ENCODE results near the gene OSGIN1.
"Not testable (repeated sequence)": the region's sequence is repeated elsewhere in the genome, so short reads cannot be mapped to it uniquely, and the experiment has no call there.

Gene OSGIN1

DNA sequence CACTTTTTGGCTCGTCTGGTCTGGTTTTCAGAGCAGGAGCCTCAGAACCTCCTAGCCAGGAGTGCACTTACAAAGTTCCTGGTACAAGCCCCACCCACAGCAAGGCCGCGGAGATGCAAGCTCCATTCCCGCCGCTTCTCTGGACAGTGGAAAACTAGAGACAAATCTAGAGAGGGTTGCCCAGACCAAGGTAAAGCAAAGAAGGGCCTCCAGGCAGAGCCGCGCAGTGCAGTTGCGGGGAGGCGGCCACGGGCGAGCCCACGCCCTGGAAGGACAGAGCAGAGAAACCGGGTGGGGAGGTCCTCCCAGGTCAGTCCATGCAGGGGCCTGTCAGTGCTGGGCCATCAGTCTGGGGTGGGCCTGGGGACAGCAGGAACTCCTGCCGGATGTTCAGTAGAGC is 11.0 kb upstream of the OSGIN1 start:
- no peak for DNase-seq

GRCh38 chr16:83942815-83943515 is 10.1 kb upstream of the OSGIN1 start:
- DNase-seq: no peak

DNA sequence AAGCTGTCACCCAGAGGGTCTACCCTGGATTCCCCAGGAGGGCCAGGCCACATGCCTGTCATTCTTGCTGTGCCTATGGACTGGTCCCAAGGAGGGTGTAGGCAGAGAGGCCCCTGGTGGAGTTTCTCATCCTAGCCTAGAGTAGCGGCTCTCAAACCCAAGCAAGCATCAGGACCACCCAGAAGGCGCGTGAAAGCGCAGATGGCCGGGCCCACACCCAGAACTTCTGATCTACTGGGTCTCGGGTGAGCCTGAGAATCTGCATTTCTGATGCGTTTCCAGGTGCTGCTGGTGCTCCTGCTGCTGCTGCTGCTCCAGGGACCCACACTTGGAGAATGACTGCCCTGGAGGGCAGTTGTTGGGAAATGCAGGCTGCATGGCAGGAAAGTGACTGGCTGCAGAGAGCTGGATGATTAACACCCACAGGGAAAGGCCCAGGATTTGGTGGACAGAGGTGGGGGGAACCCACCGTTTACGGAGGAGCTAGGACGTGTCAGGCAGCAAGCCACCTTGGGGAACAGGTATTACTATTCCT is 9.5 kb upstream of the OSGIN1 start:
- no peak for DNase-seq

GRCh38 chr16:83945587-83945986 is 7.5 kb upstream of the OSGIN1 start:
- no peak for DNase-seq

DNA sequence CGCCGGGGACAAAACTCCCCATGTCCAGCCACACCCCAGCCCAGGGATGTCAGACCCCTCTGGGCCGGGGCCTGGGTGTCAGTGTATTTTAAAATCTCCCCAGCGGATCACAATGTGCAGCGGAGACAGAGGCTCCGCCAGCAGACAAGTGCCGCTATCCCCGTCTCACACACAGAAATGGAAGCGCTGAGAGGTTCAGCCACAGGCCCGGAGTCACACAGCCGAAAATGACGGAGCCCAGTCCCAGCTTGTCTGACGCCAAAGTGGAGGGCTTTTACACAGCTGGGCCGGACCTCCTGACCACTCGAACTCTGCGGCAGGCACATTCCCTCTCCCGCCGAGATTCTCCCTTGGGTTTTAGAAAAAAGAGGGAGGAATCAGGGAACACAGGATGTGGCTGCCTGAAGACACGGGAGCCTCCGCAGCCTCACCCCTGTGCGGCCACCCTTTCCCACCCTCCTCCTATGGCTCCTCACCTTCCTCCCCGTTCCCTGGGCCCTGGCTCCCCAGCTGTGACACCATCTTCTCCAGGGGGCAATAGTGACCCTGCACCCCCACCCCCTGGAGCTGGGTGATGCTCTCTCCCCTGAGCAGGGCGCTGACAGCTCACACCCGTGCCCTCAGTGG is 6.8 kb upstream of the OSGIN1 start:
- no peak for DNase-seq

DNA sequence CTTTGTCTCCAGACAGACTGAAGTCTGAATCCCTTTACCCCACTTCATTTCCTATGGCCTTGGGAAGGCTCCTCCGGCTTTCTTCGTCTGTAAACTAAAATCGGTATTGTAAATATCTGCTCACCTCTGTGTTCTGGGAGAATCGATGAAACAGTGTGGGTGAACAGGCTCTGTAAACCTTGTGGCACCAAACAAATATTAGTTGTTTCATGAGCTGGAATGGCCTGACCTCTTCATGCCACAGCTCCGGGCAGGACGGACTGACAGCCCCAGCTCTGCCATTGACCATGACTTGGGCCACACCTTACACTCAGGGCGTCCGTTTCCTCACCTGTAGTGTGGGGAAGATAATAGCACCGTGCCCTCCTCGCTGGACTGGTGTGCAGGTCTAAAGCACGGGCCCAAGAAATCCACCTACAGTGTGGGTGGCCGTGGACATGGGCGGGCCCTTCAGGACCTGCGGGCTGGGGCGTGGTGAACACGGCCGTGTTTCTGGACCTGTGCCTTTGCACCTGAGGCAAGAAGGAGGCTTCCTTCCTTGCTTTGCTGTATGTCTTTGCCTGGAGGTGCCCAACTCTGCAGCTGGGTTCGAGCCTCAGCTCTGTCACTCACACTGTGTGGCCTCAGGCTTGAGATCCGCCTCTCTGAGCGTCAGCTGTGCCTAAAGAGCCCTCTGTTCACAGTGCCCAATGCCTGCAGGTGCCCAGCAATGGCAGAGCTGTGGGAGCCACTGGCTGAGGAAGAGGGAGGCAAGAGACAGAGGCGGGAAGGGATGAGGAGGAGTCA is 6.1 kb upstream of the OSGIN1 start:
- no peak for DNase-seq

DNA sequence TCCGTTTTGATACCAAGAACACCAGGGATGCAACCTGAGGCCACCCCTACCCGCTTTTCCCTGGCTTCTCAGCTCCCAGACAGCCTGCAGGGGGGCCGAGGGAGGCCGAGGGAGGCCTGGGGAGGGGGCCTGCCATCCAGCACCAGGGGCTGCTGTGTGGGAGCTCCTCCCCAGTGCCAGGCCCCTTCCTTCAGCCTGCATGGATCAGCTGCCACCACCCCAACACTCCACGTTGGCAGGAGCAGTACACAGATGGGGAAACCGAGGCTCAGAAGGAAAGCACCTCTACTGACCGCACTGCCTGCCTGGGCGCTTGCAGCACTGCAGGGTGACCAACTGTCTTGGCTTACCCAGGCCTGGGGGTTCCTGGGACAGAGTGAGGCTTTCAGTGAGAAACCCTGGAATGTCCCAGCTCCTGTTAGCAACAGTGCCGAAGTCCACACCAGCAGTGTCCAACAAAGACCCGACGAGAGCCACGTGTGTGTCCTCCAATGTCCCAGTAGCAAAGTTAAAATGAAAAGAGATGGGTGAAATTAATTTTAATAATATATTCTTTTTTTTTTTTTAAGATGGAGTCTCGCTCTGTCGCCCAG is 5.3 kb upstream of the OSGIN1 start:
- no peak for DNase-seq

- DNase-seq: no peak
Measured at GRCh38 chr16:83948914-83949723, 3.9 kb upstream of the OSGIN1 start.

GRCh38 chr16:83949724-83950001 is 3.4 kb upstream of the OSGIN1 start:
- DNase-seq: no peak

GRCh38 chr16:83950862-83951399 is 2.1 kb upstream of the OSGIN1 start:
- not testable (repeated sequence) for DNase-seq

DNA sequence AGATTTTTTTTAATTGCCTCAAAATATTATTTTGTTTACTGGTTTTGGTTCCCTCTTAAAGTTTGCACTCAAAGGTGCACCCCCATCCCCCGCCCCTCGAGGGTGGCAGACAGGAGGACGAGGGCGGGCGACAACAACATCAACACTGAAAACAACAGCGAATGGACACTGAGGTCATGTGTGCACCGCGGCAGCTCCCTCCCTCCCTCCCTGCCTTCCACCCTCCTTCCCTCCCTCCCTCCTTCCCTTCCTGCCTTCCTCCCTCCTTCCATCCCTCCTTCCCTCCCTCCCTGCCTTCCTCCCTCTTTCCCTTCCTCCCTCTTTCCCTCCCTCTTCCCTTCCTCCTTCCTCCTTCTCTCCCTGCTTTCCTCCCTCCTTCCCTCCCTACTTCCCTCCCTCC is 1.5 kb upstream of the OSGIN1 start:
- DNase-seq: no peak

DNA sequence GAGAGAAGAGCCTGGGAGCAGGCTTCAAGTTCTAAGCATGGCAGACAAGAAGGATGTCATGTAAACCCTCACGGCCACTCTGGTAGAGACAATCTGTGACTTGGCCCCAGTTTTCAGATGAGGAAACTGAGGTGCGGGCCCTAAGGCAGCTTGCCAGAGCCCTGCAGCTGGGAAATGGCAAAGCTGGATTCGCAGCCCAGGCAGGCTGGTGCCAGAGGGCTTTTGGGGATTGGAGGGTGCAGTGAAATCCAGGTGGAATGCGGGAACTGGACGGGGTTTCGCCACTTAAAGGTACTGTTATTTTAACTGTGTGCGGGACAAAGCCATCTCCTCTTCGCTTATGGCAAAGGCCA is 477 bp upstream of the OSGIN1 start:
- no peak for DNase-seq

- no peak for DNase-seq
Measured at GRCh38 chr16:83953796-83954576, 946 bp downstream of the OSGIN1 start.

- DNase-seq: no peak
Measured at GRCh38 chr16:83954577-83955016, 1.6 kb downstream of the OSGIN1 start.

GRCh38 chr16:83955218-83956130 is 2.4 kb downstream of the OSGIN1 start:
- DNase-seq: no peak

- peak; percentile 45 for DNase-seq
Measured at GRCh38 chr16:83956336-83957289, 3.6 kb downstream of the OSGIN1 start.

DNA sequence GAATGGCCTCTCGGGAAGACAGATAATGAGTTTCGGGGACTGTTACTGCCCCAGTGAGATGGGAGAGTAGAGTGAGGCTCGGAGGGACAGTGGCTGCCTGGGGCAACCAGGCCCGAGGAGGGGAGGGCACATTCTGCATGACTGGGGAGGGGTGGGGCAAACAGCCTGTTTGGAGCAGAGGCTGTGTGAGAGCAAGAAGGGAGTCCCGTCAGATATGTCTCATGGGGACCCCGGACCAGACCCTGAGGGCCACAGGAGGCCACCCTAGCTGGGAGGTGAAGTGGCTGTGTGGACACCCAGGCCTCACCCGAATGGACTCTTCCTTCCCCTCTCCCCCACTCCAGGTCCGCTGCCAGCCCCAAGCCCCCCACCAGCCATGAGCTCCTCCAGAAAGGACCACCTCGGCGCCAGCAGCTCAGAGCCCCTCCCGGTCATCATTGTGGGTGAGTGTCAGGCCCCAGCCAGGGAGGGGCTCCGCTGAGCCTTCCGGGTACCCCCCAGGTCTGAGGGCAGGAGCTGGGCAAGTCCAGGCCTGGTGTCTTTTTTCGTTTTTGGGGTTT is 4.3 kb downstream of the OSGIN1 start:
- DNase-seq: no peak

DNA sequence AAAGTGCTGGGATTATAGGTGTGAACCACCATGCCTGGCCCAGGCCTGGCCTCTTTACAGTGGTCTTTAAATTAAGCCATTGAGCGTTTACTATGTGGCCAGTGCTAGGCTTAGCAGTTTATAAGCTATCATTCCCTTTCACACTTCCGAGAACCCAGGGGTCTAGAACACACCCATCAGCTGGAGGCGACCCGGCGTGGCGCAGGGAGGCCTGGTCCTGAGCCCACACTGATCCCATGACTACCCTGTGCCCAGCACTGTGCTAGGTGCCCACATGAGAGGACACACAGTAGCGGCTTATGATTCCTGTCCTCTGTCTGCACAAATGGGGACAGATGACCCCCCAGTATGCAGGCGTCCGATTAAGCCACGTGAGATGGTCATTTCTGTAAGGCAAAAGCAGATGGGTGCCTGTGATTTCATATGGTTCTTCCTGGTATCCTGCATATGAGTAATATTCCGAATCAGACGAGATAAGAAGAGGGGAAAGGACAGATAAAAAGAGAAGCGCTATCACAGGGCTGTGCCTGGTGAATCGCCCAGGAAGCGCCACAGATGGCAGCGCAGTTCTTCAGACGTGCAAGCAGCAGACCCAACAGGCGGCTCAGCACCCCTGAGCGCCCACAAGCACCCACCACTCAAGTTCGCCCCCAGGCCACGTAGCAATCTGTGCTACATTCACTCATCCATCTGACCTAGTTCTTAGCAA is 5.3 kb downstream of the OSGIN1 start:
- no peak for DNase-seq

Data from T-helper 9 cell (primary cell).